GM23248 (cell line): Measurements from ENCODE around the gene IQGAP3. TPM values are rescaled to one million over a fixed set of nuclear protein-coding genes. Genes with fewer than 3 reads are reported as not detected.

ENCODE experiments used
- DNase-seq: peaks from one replicate; pipeline ENCODE4 v3.0.0-alpha.2; 2015
- H2AFZ ChIP-seq: fragments of 200-600 bp; sonication (generic); 2 replicates; pipeline ENCODE4 v1.6.1; 2016; ENCODE audit warnings: antibody characterized with exemption
- H3F3A ChIP-seq: fragments of 200-600 bp; sonication (generic); 2 replicates; pipeline ENCODE4 v1.6.1; 2016; ENCODE audit warnings: mild to moderate bottlenecking, antibody characterized with exemption, mixed run types; ENCODE audit not compliant: insufficient read depth
- H3K27ac ChIP-seq: fragments of 200-600 bp; sonication (generic); 2 replicates; pipeline ENCODE4 v1.5.1; 2016; ENCODE audit warnings: mild to moderate bottlenecking
- H3K27me3 ChIP-seq: fragments of 200-600 bp; sonication (generic); replicated peaks from 2 replicates; pipeline ENCODE4 v1.6.1; 2016; ENCODE audit warnings: mild to moderate bottlenecking; ENCODE audit not compliant: insufficient read depth
- H3K36me3 ChIP-seq: fragments of 200-600 bp; sonication (generic); 2 replicates; pipeline ENCODE4 v1.6.1; 2016; ENCODE audit warnings: low read depth, mild to moderate bottlenecking
- H3K4me1 ChIP-seq: fragments of 200-600 bp; sonication (generic); 2 replicates; pipeline ENCODE4 v1.6.1; 2016; ENCODE audit warnings: mild to moderate bottlenecking; ENCODE audit not compliant: insufficient read depth
- H3K4me2 ChIP-seq: fragments of 200-600 bp; sonication (generic); one replicate; pipeline ENCODE4 v1.6.1; 2016; ENCODE audit warnings: mild to moderate bottlenecking; ENCODE audit not compliant: unreplicated experiment
- H3K4me3 ChIP-seq: fragments of 200-600 bp; sonication (generic); 2 replicates; pipeline ENCODE4 v1.5.1; 2016; ENCODE audit warnings: mild to moderate bottlenecking
- H3K79me2 ChIP-seq: fragments of 200-600 bp; sonication (generic); 2 replicates; pipeline ENCODE4 v1.6.1; 2016; ENCODE audit warnings: mild to moderate bottlenecking; ENCODE audit not compliant: insufficient read depth
- H3K9ac ChIP-seq: fragments of 200-600 bp; sonication (generic); 2 replicates; pipeline ENCODE4 v1.6.1; 2016; ENCODE audit warnings: mild to moderate bottlenecking
- H3K9me2 ChIP-seq: fragments of 200-600 bp; sonication (generic); 2 replicates; pipeline ENCODE4 v1.6.1; 2016; ENCODE audit warnings: mixed run types, mild to moderate bottlenecking, moderate library complexity; ENCODE audit not compliant: insufficient read depth
- H3K9me3 ChIP-seq: fragments of 200-600 bp; sonication (generic); one replicate; pipeline ENCODE4 v1.6.1; 2017; ENCODE audit warnings: low read depth
- H4K20me1 ChIP-seq: fragments of 200-600 bp; sonication (generic); 2 replicates; pipeline ENCODE4 v1.6.0; 2016; ENCODE audit not compliant: insufficient read depth
- EZH2 ChIP-seq: fragments of 200-600 bp; sonication (generic); IDR thresholded peaks from 2 replicates; pipeline ENCODE4 v1.6.1; 2018; ENCODE audit warnings: antibody characterized with exemption, mild to moderate bottlenecking; ENCODE audit not compliant: insufficient read depth, poor library complexity, severe bottlenecking
- EZH2phosphoT487 ChIP-seq: fragments of 200-600 bp; sonication (generic); IDR thresholded peaks from 2 replicates; pipeline ENCODE4 v1.6.1; 2018; ENCODE audit warnings: antibody characterized with exemption, moderate library complexity, mild to moderate bottlenecking, low read depth; ENCODE audit not compliant: insufficient read depth
- WGBS, 2 experiments: methylation state at CpG; one replicate each; pipeline ENCODE4 v1.1.6; 2015 to 2017; ENCODE audit warnings: low lambda C conversion rate in 2 of 2, low coverage in 1 of 2; ENCODE audit errors: missing lambda C conversion rate in 2 of 2; 5-methylcytosine and 5-hydroxymethylcytosine counted together
- in situ Hi-C: fragments of 300-500 bp; cut with MboI; formaldehyde crosslinking; loops from 2 replicates; pipeline ENCODE4 v1.15.0; 2020
- polyA plus RNA-seq: library from polyadenylated mRNA; unstranded; fragments of >200 nt; fragmentation: Nextera tagmentation; extraction: Ambion mirVana; gene quantifications from 2 replicates; pipeline ENCODE4 v1.2.1, GENCODE V29; 2016
- total RNA-seq: library from RNA; depleted of rRNA; stranded (reverse); fragments of >200 nt; shearing (Covaris generic); gene quantifications from 2 replicates; pipeline ENCODE4 v1.2.3, GENCODE V29; 2014

Gene IQGAP3
- total and polyA plus RNA-seq, 2 experiments from 2014 or later: 5.6 to 14.7 TPM

DNA sequence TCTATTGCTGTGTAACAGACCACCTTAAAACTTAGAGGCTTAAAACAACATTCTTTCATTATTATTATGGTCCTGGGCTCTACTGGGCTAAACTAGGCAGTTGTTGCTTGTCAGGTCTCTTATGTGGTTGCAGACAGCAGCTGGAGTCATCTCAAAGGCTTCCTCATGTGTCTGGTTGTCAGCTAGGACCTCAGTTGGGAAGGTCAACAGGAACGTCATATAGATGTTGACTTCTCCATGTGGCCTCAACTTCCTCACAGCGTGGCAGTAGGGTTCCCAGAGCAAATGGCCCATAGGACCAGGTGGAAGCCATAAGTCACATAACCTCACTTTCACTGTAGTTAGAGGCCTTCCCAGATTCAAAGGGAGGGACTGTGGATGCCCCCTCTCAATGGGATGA lies 56.4 kb downstream of the IQGAP3 start:
- in situ Hi-C loops: no loop called here
- TF ChIP-seq EZH2phosphoT487 (no peak), EZH2 (no peak)
- Histone ChIP-seq H3K79me2 (no peaks in the 10 kb centered on the region), H3K9ac (no peak overlapping the region), H3K4me1 (peaks cover 4% of the 10 kb centered on the region), H3K4me2 (no peak overlapping the region), H3K9me2 (no peaks in the 10 kb centered on the region), H3K27me3 (no peaks in the 10 kb centered on the region), H3F3A (peaks cover 2% of the 10 kb centered on the region; the same call in 1 of the 2 replicates), H3K9me3 (no peaks in the 10 kb centered on the region), H2AFZ (no peak overlapping the region), H4K20me1 (no peaks in the 10 kb centered on the region), H3K36me3 (no peaks in the 10 kb centered on the region), H3K27ac (no peak overlapping the region), H3K4me3 (no peak overlapping the region)
- no peak for DNase-seq
- WGBS, 2 experiments: 35 to 39% methylated on average over 2 of the region's 2 CpGs

DNA sequence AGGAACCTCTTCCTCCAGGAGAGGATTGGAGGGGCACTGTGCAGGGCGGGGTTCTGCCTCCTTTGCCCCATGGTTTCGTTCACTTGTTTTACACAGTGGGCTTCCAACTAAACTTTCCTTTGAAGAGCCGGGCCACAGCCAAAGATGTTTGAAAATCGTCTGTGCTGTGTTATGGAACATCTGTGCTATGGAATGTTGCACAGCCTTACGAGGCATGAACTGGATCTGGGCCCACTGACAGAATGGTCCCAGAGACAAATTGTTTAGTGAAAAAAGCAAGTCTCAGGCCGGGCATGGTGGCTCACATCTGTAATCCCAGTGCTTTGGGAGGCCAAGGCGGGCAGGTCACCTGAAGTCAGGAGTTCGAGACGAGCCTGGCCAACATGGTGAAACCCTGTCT lies 59.2 kb downstream of the IQGAP3 start:
- Histone ChIP-seq H3K9me2 (no peaks in the 10 kb centered on the region), H3K4me3 (no peak overlapping the region), H3K36me3 (no peaks in the 10 kb centered on the region), H3K4me1 (peaks cover 24% of the 10 kb centered on the region), H3K79me2 (no peaks in the 10 kb centered on the region), H4K20me1 (no peaks in the 10 kb centered on the region), H3K9ac (no peak overlapping the region), H3K9me3 (no peaks in the 10 kb centered on the region), H3K4me2 (no peak overlapping the region), H3F3A (peaks cover 4% of the 10 kb centered on the region; the same call in 1 of the 2 replicates), H3K27me3 (no peaks in the 10 kb centered on the region), H3K27ac (no peak overlapping the region), H2AFZ (no peak overlapping the region)
- DNase-seq: peak; percentile 23
- TF ChIP-seq EZH2phosphoT487 (no peak), EZH2 (no peak)
- in situ Hi-C loops: no loop called here
- WGBS, 2 experiments: 32 to 34% methylated on average over 9 of the region's 9 CpGs

DNA sequence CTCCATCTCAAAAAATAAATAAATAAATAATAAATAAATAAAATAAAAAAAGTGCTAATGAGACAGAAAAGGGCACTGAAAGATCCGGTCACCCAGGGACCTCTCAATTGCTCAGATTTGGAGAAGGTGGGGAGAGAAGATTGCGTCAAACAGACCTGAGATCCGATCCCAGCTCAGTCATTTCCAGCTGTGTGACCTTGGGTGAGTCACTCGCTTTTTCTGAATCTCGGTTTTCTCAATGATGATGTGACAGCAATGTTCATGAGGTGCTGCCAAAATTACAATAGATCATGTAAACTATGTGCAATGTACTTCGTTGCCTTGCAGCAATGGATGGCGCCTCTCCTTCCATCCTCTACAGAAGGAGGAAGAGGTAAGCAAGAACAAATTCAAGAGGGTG lies 60.7 kb downstream of the IQGAP3 start:
- Histone ChIP-seq H3K4me3 (no peak overlapping the region), H3K4me2 (no peak overlapping the region), H3K36me3 (no peaks in the 10 kb centered on the region), H3K79me2 (no peaks in the 10 kb centered on the region), H3K9me2 (no peaks in the 10 kb centered on the region), H4K20me1 (no peaks in the 10 kb centered on the region), H2AFZ (no peak overlapping the region), H3K9ac (no peak overlapping the region), H3K27me3 (no peaks in the 10 kb centered on the region), H3K4me1 (peaks cover 26% of the 10 kb centered on the region), H3K9me3 (no peaks in the 10 kb centered on the region), H3K27ac (no peak overlapping the region), H3F3A (peaks cover 4% of the 10 kb centered on the region; the same call in 1 of the 2 replicates)
- 62 to 66% methylated on average over 7 of the region's 7 CpGs for WGBS, 2 experiments
- DNase-seq: peak; percentile 67
- in situ Hi-C loops: no loop called here
- TF ChIP-seq EZH2phosphoT487: no peak
- TF ChIP-seq EZH2: no peak

DNA sequence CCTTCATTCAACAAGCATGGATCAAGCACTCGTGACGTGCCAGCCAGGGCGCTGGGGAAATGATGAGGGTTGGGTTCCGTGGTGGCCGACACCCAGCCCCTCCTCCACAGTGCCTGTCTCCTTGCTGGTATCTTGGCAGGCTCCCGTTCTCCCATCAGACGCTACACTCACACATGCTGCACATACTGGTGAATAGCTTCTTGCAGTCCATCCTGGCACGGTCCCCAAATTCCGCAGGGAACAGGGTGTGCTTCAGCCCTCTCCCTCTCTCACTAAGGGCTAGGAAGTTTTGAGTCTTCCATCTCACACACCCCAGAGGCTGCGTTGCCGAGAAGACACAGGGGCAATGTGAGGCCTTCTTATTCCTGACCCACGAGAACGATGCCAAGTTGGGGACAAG lies 61.7 kb downstream of the IQGAP3 start:
- 4 to 7% methylated on average over 13 of the region's 13 CpGs for WGBS, 2 experiments
- peak; percentile 91 for DNase-seq
- H3K9ac ChIP-seq: peak overlapping the region; percentile 66
- peak overlapping the region; percentile 53 for H3K27ac ChIP-seq
- H3K4me1 ChIP-seq: peaks cover 29% of the 10 kb centered on the region
- peaks cover 13% of the 10 kb centered on the region for H3F3A ChIP-seq
- in situ Hi-C loops: no loop called here
- no peaks in the 10 kb centered on the region for H3K36me3 ChIP-seq
- peak overlapping the region; percentile 31; the same call in 1 of the 2 replicates for H3K4me3 ChIP-seq
- H3K9me2 ChIP-seq: no peaks in the 10 kb centered on the region
- H3K9me3 ChIP-seq: no peaks in the 10 kb centered on the region
- H4K20me1 ChIP-seq: no peaks in the 10 kb centered on the region
- TF ChIP-seq EZH2phosphoT487 (no peak), EZH2 (no peak)
- H2AFZ ChIP-seq: peak overlapping the region; percentile 88
- no peaks in the 10 kb centered on the region for H3K27me3 ChIP-seq
- peak overlapping the region; percentile 28 for H3K4me2 ChIP-seq
- H3K79me2 ChIP-seq: no peaks in the 10 kb centered on the region
